ENCODE results near the gene PRDM11.

The PRDM11 gene

DNA sequence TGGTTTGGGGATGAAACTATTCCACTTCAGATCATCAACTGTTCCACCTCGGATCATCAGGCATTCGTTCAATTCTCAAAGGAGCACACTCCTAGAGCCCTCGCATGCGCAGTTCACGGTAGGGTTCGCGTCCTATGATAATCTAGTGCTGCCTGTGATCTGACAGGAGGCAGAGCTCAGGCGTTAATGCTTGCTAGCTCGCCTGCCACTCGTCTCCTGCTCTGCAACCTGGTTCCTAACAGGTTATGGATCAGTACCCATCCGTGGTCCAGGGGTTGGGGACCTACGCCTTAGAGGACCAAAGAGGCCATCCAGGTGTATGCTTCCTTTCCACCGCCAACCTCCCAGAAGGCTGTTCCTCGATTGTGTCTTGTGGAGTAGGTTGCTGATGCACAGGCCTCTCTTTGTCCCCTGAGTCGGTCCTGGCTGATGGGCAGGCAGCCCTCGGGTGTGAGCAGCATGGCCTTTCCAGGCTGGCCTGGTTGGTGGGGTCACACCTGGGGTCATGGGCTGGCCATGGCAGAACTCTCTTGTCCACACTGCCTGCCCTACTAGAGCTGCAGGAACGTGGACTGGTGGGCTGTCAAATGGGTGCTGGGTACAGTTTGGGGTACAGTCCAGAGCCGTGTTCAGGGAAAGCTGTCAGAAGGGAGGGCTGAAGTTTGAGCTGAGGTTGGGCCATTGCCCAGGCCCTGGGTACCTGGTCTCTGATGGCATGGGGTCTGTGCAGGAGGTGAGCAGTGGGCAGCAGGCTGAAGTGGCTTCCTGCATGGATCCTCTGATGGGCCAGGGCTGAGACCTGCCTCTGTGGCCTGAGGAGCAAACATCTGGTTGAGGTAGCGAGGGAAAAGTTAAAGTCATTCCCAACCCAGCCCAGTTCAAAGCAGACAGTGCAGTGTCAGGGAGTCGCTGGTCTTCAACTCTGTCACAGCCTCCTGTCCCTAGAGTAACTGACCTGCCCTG lies 11.1 kb downstream of the PRDM11 start:
- no peak for DNase-seq (ENCODE audit: low read depth, low spot score)

- DNase-seq (ENCODE audit: low read depth, low spot score) = no peak
These were observed 11.8 kb downstream of the PRDM11 start for GRCh38 chr11:45158210-45158731.

DNA sequence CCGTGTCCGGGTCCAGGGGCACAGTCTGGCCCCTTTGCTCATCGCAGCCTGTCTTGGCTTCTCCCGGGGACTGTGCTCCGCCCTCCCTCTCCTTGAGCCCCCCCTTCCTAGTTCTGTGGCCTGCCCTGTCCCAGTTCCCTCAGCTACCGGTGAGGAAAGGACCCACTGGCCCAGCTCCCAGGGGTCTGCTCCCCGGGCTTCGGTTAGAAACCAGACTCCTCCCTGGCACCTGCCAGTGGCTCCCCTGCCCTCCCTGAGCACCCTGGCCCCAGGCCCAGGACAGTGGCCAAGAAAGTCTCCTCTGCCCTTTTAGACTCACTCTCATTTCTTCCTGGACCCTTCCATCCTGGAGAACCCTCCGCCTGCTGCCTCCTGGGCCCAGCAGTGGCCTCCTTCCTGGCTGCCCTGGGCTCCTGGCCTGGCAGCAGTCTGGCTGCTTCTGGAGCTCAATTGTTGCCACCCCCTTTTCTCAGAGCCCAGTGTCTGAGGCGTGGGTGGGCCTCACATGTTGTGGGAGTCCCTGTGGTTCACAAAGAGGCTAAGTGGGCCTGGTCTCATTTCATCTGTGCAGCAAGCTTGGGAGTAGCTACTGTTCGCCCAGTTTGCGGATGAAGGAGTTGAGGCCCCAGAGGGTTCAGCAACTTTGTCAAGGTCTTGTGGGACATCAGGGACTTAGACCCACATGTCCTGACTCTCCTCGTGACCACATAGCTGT lies 12.6 kb downstream of the PRDM11 start:
- no peak for DNase-seq (ENCODE audit: low read depth, low spot score)

DNA sequence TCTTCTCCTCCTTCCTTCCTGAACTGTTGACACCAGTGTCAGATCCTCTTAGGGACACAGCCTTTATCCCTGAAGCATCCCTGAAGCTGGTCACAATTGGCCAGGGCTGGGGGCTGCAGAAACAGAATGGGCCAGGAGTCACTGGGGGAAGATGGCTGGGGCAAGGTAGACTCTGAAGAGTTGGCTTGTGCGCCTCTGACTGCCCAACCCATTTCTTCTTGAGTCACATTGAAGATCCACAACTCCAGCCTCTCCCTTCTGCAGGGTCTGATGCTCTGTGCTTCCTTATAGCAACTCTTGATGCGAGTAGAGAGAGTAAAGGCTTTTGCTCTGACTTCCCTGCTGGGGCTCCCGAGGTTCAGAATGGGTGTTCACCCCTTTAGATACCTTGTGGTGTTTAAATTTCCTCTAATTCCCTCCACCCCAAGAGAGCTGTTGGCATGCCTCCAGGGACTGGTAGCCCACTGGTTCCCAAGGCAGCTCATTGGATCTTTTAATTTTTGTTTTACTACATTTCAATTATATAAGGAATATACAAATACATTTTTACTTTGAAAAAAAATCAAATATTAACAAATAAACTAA lies 13.4 kb downstream of the PRDM11 start:
- DNase-seq (ENCODE audit: low read depth, low spot score) = no peak

DNA sequence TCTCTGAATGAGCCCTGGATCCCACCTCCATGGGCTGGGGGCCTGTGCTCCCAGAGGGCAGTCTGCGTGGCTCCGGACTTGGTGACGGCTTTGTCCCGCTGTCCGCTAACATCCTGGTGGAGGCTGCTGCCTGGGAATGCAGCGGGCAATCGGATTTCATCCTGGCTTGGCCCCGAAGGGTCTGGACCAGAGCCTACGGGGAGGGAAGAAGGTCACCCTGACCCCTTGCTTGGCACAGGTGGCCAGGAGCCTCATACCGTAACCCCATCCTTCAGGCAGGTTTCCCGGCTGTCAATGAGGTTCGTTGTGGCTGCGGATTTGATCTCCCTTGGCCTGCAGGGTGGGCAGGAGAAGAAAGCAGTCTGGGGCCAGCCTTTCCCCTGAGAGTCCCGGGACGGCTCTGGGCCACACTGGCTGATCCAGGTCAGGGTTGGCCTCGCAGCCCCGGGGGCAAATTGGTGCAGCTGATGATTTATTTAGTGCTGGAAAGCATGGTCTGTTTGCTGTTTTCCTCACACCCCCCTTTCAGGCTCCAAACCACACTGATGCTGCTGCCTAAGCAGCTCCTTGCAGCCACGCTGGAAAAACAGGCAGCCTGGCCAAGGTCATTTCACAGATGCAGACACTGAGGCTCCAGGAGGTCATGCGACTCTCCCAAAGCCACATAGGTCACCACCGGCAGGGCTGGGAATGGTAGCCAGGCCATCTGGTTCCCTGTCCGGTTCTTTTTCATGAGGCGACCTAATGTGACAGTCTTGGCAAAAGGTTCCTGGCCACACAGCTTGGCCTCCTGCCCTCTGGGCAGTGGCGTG lies 15.0 kb downstream of the PRDM11 start:
- DNase-seq (ENCODE audit: low read depth, low spot score) = no peak

- DNase-seq (ENCODE audit: low read depth, low spot score) = no peak
These were observed 15.6 kb downstream of the PRDM11 start for GRCh38 chr11:45162064-45162375.

GRCh38 chr11:45162916-45163879 lies 16.8 kb downstream of the PRDM11 start:
- no peak for DNase-seq (ENCODE audit: low read depth, low spot score)

DNA sequence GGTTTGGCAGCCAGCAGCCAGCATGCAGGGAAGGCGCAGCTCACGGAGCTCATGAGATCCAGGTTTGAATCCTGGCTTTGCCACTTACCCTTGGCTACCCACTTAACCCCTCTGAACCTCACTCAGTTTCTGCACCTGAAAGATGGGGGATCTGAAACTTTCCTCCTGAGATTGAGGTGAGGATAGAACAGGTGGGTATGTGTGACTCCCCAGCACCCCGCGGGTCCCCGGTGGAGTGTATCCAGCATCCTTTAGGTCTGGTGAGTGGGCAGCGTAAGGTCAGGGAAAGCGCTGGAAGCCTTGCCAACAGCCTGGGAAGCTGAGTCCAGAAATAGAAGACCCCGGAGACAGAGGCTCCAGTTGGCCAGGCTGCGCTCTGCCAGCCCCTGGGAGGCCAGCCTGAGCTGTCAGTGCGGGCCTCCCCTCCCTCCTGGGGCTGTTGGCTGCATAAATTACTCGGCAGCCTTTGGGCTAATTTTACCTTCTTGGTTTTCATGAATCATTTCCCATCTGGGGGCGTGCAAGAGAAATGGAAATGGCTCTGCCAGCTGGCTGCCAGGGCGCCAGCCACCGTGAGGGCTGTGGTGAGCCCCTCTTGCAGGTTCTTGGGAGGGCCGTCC lies 17.6 kb downstream of the PRDM11 start:
- DNase-seq (ENCODE audit: low read depth, low spot score) = no peak

DNA sequence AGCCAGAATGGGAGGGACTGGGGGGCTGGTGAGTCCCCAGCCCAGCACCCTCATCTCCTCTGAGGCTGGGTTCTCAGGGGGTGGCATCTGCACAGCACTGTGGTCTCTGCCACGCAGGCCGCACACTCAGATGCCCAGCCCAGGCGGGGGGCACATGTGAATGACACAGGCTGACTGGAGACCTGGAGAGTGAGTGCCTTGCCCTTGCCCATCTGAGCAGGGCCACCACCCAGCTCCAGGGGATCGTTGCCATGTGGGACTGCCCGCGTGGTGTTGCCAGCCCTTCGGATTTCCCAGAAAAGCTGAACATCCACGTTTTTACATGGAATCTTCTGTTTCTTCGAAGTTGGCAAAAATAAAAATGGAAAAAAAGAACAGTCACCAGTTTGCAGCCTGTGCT lies 18.9 kb downstream of the PRDM11 start:
- DNase-seq (ENCODE audit: low read depth, low spot score) = no peak

DNA sequence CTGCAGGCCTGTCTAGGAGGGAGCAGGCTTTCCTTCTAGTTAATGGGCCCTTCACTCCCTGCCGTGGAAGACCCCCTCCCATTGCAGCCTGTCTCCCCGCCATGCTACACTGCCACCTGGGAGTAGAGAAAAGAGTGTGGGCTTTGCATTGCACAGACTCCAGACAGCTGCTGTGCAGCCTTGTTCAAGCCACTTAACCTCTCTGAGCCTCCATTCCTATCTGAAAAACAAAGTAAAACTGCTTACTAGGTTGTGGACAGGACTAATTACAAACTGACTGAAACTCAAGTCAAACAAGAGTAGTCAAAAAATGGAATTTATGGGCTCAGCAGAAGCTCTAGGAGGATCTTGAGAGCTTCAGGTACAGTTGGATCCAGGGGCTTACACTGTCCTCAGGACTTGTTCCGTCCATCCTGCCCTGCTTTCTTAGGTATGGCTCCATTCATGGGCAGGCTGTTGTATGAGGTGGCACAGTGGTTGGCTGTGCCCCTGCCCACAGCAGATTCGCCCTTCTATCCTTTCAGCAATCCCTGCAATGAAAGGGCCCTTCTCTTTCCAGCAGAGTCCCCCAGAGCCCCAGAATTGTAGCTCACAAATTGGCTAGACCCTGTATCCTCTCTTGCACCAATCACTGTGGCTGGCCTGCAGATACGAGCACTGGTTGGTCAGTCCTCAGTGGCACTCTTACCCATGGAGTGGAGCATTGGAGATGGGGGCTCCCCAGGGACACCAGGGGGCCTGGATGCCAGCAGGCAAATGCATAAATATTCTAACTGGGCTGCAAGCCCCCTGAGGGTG lies 19.6 kb downstream of the PRDM11 start:
- DNase-seq (ENCODE audit: low read depth, low spot score) = no peak

DNA sequence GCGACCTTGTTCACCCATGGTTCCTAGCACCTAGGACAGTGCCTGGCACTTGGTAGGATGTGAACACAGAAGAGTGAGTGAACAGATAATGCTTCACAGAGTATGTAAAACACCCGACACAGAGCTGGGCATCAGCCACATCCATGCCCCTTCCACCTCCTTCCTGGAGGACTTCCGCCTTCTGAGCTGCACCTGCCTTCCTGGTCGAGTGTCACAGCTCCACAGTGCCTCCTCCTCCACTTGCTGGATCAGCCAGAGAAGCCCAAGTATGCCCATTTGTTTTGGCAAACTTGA lies 20.1 kb downstream of the PRDM11 start:
- no peak for DNase-seq (ENCODE audit: low read depth, low spot score)

- DNase-seq (ENCODE audit: low read depth, low spot score) = no peak
These were observed 20.8 kb downstream of the PRDM11 start for GRCh38 chr11:45167283-45167682.

DNA sequence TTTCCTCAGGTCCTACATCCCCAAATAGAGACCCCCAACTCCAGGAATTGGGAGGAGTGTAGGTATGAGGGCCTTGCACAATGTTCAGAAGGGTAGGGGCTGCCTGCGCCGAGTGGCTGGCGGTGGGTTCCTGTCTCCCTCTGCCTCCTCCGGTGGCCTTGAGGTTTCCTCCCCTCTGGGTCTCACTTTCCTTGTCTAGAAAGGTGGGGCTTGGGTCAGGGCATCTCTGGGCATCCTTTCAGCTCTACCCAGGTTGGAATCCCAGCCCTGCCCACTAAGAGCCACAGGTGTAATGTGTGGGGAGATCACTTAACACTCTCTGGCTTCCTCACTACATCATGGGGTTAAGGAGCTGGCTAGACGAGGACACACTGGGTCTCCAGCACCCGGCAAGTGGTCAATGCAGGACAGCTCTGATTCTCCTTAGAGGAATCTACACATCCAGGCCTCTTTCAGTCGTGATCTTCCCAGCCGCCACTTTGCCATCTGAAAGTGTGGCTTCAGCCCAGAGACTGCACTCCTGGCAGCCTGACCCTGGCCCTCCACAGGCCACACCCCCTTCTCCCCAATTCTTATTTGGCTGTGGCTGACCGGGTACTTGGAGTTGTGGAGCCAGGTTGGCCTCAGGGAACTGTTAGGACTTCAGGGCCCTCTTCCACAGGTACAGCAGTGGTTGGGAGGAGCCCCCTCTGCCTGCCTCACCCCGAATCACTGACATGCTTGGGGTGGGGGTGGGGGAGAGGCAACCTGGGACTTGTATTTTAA lies 22.1 kb downstream of the PRDM11 start:
- DNase-seq (ENCODE audit: low read depth, low spot score) = no peak

DNA sequence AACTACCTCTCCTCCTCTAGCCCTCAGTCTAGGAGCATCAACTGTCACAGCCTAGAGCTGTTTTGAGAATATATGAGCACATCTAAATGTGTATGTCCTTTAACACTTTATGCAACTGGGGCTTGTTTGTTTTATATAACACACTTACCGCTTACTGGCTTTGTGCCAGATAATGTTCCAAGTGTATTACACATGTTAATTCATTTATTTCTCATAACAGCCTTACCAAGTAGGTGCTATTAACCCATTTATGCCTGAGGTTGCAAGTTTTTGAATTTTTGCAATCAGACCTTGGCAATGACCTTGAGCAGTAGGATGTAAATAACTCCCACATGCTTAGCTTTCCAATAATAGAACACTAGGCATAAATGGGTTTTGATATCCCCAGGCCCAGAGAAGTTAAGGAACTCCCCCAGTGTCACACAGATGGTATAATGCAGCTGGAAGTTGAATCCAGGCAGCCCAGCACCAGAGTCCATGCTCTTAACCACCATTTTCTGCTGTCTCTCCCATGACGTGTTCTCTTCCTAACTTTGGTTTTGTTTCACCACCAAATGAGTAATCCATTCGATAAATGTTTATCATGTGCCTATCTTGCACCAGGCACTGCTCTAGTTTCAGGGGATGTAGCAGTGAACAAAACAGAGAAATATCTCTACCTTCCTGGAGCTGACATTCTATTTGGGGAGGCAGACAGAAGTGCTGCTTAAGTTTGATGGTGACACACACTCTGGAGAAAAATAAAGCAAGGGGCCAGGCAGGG lies 23.1 kb downstream of the PRDM11 start:
- no peak for DNase-seq (ENCODE audit: low read depth, low spot score)

DNA sequence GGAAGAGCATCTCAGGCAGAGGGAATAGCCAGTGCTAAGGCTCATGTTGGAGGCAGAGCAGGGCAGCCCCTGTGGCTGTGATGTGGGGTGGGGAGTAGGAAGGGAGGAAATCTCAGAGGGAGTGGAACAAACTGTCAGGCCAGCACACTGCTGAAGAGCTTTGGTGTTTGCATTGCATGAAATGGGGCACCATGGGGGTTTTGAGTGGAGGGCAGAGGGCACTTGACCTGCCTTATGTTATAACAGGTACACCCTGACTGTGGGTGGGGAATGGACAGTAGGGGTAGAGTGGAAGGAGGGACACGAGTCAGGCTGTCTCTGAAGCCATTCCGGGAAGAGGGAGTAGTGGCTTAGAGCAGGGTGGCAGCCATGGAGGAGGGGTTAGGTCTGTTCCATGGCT lies 24.0 kb downstream of the PRDM11 start:
- DNase-seq (ENCODE audit: low read depth, low spot score) = no peak

- no peak for DNase-seq (ENCODE audit: low read depth, low spot score)
These were observed 25.1 kb downstream of the PRDM11 start for GRCh38 chr11:45171550-45171949.

DNA sequence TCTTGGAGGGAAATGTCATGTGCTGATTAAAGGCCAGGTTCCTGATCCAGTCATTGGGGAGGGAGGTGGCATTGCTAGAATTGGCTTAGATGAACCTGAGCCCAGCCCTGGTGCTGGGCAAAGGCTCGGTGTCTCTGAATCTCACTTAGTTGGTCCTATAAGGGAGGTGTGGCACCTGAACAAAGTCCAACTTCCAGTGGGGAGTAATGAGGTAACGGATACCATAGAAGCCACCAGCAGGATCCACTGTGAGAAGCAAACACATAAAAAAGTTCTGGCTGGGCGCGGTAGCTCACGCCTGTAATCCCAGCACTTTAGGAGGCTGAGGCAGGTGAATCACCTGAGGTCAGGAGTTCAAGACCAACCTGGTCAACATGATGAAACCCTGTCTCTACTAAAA lies 26.6 kb downstream of the PRDM11 start:
- no peak for DNase-seq (ENCODE audit: low read depth, low spot score)
